ENCODE data around the gene SSBP2.

GRCh38 chr5:81544351-81545018 lies 206.4 kb downstream of the SSBP2 start:
- TF ChIP-seq SIN3A (IDR thresholded peaks at IDR 0.05; ENCODE audit: borderline replicate concordance, insufficient read depth, low read length) (no peak), POLR2AphosphoS5 (IDR thresholded peaks at IDR 0.05; ENCODE audit: low read depth, low read length) (no peak), FOXP2 (optimal IDR thresholded peaks at IDR 0.05; ENCODE audit: borderline replicate concordance, extremely low read depth, extremely low read length, insufficient read depth) (no peak)

Data from PFSK-1 (cell line).